ENCODE data around the gene SLC7A5.

The SLC7A5 gene

GRCh38 chr16:87784812-87785211 lies 84.5 kb downstream of the SLC7A5 start:
- TF ChIP-seq POLR2AphosphoS5 (IDR thresholded peaks at IDR 0.05; ENCODE audit: low read depth, low read length) (no peak), REST (IDR thresholded peaks at IDR 0.05; ENCODE audit: insufficient read depth in 1 of 2, low read depth in 2 of 2, low read length in 2 of 2) (no peak), SIN3A (IDR thresholded peaks at IDR 0.05; ENCODE audit: borderline replicate concordance, insufficient read depth, low read length) (no peak), FOXP2 (optimal IDR thresholded peaks at IDR 0.05; ENCODE audit: borderline replicate concordance, extremely low read depth, extremely low read length, insufficient read depth) (no peak), TAF1 (IDR thresholded peaks at IDR 0.05; ENCODE audit: borderline replicate concordance, insufficient read depth, low read length) (no peak)

- TF ChIP-seq POLR2AphosphoS5 (IDR thresholded peaks at IDR 0.05; ENCODE audit: low read depth, low read length) (no peak), FOXP2 (optimal IDR thresholded peaks at IDR 0.05; ENCODE audit: borderline replicate concordance, extremely low read depth, extremely low read length, insufficient read depth) (no peak), SIN3A (IDR thresholded peaks at IDR 0.05; ENCODE audit: borderline replicate concordance, insufficient read depth, low read length) (no peak), TAF1 (IDR thresholded peaks at IDR 0.05; ENCODE audit: borderline replicate concordance, insufficient read depth, low read length) (no peak), REST (IDR thresholded peaks at IDR 0.05; ENCODE audit: insufficient read depth in 1 of 2, low read depth in 2 of 2, low read length in 2 of 2) (no peak)
These were observed 87.3 kb downstream of the SLC7A5 start for GRCh38 chr16:87782033-87782432.

GRCh38 chr16:87780385-87780989 lies 88.8 kb downstream of the SLC7A5 start:
- TF ChIP-seq POLR2AphosphoS5 (IDR thresholded peaks at IDR 0.05; ENCODE audit: low read depth, low read length): no peak
- TF ChIP-seq SIN3A (IDR thresholded peaks at IDR 0.05; ENCODE audit: borderline replicate concordance, insufficient read depth, low read length): no peak
- no peak for TF ChIP-seq REST (IDR thresholded peaks at IDR 0.05; ENCODE audit: insufficient read depth in 1 of 2, low read depth in 2 of 2, low read length in 2 of 2)
- no peak for TF ChIP-seq FOXP2 (optimal IDR thresholded peaks at IDR 0.05; ENCODE audit: borderline replicate concordance, extremely low read depth, extremely low read length, insufficient read depth)
- no peak for TF ChIP-seq TAF1 (IDR thresholded peaks at IDR 0.05; ENCODE audit: borderline replicate concordance, insufficient read depth, low read length)

Data from PFSK-1 (cell line).